ENCODE measurements around the gene COLEC12.

GRCh38 chr18:448116-448790 is 52.2 kb downstream of the COLEC12 start:
- TF ChIP-seq POLR2AphosphoS5 (IDR thresholded peaks at IDR 0.05; ENCODE audit: insufficient read depth, low read depth, low read length) (no peak), POLR2A (IDR thresholded peaks at IDR 0.05; ENCODE audit: low read depth, low read length) (no peak)
- TF ChIP-seq, protein P1, sequence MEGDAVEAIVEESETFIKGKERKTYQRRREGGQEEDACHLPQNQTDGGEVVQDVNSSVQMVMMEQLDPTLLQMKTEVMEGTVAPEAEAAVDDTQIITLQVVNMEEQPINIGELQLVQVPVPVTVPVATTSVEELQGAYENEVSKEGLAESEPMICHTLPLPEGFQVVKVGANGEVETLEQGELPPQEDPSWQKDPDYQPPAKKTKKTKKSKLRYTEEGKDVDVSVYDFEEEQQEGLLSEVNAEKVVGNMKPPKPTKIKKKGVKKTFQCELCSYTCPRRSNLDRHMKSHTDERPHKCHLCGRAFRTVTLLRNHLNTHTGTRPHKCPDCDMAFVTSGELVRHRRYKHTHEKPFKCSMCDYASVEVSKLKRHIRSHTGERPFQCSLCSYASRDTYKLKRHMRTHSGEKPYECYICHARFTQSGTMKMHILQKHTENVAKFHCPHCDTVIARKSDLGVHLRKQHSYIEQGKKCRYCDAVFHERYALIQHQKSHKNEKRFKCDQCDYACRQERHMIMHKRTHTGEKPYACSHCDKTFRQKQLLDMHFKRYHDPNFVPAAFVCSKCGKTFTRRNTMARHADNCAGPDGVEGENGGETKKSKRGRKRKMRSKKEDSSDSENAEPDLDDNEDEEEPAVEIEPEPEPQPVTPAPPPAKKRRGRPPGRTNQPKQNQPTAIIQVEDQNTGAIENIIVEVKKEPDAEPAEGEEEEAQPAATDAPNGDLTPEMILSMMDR (IDR thresholded peaks at IDR 0.05; ENCODE audit: extremely low read depth in 1 of 2, insufficient read depth in 1 of 2, low read depth in 1 of 2, low read length in 2 of 2): no peak
